GM13976 (cell line): Measurements from ENCODE around the gene TP53I3.
A peak's percentile ranks its signal among the peaks of the same experiment; 100 is the strongest.
"Not testable (repeated sequence)": the region's sequence is repeated elsewhere in the genome, so short reads cannot be mapped to it uniquely, and the experiment has no call there.

Experiments
- DNase-seq: peaks from one replicate; pipeline ENCODE4 v3.0.0; 2012; ENCODE audit warnings: low spot score
- CTCF ChIP-seq: IDR thresholded peaks from 2 replicates; pipeline ENCODE4 v1.5.1; 2012; ENCODE audit warnings: borderline replicate concordance, mild to moderate bottlenecking; ENCODE audit not compliant: insufficient read depth; ENCODE audit errors: extremely low read depth, missing control alignments, control extremely low read depth
- in situ Hi-C: fragments of 300-500 bp; cut with MboI; formaldehyde crosslinking; loops from one replicate; pipeline ENCODE4 v1.12.0; 2022; ENCODE audit warnings: low sequenced_read_pairs, mixed read lengths, inconsistent platforms; ENCODE audit not compliant: unreplicated experiment

Gene TP53I3

GRCh38 chr2:24049485-24050021, 35.1 kb downstream of the TP53I3 start, which contains the start of gene FKBP1B:
FKBP1B (plus strand) TSS chr2:24049741; CDS start chr2:24049850, 109 bp downstream.
- peak; percentile 81 for DNase-seq
- in situ Hi-C loops, result no loop called here

GRCh38 chr2:24048769-24049484, 35.7 kb downstream of the TP53I3 start:
- in situ Hi-C loops, result no loop called here
- no peak for TF ChIP-seq CTCF
- DNase-seq, result no peak

More at GRCh38 chr2:24049485-24050021, 35.1 kb downstream of the TP53I3 start, which contains the start of gene FKBP1B:
- no peak for TF ChIP-seq CTCF

- TF ChIP-seq CTCF, result no peak
- in situ Hi-C loops, result no loop called here
- DNase-seq, result no peak
Observed at GRCh38 chr2:24047703-24048033, 37.0 kb downstream of the TP53I3 start.

GRCh38 chr2:24046930-24047702, 37.5 kb downstream of the TP53I3 start, which contains the start of gene WDCP:
WDCP (minus strand) TSS chr2:24047391; CDS start chr2:24039494, 7,897 bp downstream.
- in situ Hi-C loops, result no loop called here
- DNase-seq, result peak; percentile 92
- no peak for TF ChIP-seq CTCF

- DNase-seq, result no peak
- no peak for TF ChIP-seq CTCF
- in situ Hi-C loops, result no loop called here
Observed at GRCh38 chr2:24046599-24046929, 38.1 kb downstream of the TP53I3 start.

GRCh38 chr2:24045511-24046508, 38.8 kb downstream of the TP53I3 start:
- no peak for TF ChIP-seq CTCF
- in situ Hi-C loops, result no loop called here
- no peak for DNase-seq

- in situ Hi-C loops, DNase-seq: not testable (repeated sequence)
Observed at GRCh38 chr2:24043133-24043532, 41.5 kb downstream of the TP53I3 start.
